Measurements from ENCODE around the gene TUBB6.
A peak's percentile ranks its signal among the peaks of the same experiment; 100 is the strongest.

TUBB6 gene

GRCh38 chr18:12315911-12316310 is 7.9 kb downstream of the TUBB6 start:
- DNase-seq, result peak; percentile 63

GRCh38 chr18:12317664-12318333 is 9.8 kb downstream of the TUBB6 start:
- peak; percentile 67 for DNase-seq

GRCh38 chr18:12318334-12318697 is 10.3 kb downstream of the TUBB6 start:
- no peak for DNase-seq

- no peak for DNase-seq
These were observed 10.8 kb downstream of the TUBB6 start for GRCh38 chr18:12318857-12319256.

- DNase-seq, result no peak
These were observed 13.3 kb downstream of the TUBB6 start for GRCh38 chr18:12321333-12321732.

- DNase-seq, result no peak
These were observed 17.1 kb downstream of the TUBB6 start for GRCh38 chr18:12324991-12325725.

GRCh38 chr18:12325726-12326245 is 17.7 kb downstream of the TUBB6 start:
- no peak for DNase-seq

GRCh38 chr18:12326711-12327460 is 18.8 kb downstream of the TUBB6 start:
- DNase-seq, result no peak

GRCh38 chr18:12327510-12328178 is 19.6 kb downstream of the TUBB6 start:
- DNase-seq, result peak; percentile 89

- no peak for DNase-seq
These were observed 20.3 kb downstream of the TUBB6 start for GRCh38 chr18:12328179-12328823.

- no peak for DNase-seq
These were observed 21.2 kb downstream of the TUBB6 start for GRCh38 chr18:12329125-12329698.

GRCh38 chr18:12330766-12331165 is 22.7 kb downstream of the TUBB6 start:
- DNase-seq, result no peak

GRCh38 chr18:12333506-12334290 is 25.7 kb downstream of the TUBB6 start:
- DNase-seq, result no peak

GRCh38 chr18:12334366-12334808 is 26.3 kb downstream of the TUBB6 start:
- DNase-seq, result no peak

- DNase-seq, result no peak
These were observed 26.8 kb downstream of the TUBB6 start for GRCh38 chr18:12334863-12335262.

- no peak for DNase-seq
These were observed 27.5 kb downstream of the TUBB6 start for GRCh38 chr18:12335503-12335902.

- peak; percentile 51 for DNase-seq
These were observed 28.2 kb downstream of the TUBB6 start for GRCh38 chr18:12336171-12336613.

- DNase-seq, result no peak
These were observed 28.8 kb downstream of the TUBB6 start for GRCh38 chr18:12336887-12337286.

GRCh38 chr18:12338382-12338781 is 30.3 kb downstream of the TUBB6 start:
- no peak for DNase-seq

- no peak for DNase-seq
These were observed 33.1 kb downstream of the TUBB6 start for GRCh38 chr18:12340945-12341660.
